ENCODE data around the gene CMSS1.

DNA sequence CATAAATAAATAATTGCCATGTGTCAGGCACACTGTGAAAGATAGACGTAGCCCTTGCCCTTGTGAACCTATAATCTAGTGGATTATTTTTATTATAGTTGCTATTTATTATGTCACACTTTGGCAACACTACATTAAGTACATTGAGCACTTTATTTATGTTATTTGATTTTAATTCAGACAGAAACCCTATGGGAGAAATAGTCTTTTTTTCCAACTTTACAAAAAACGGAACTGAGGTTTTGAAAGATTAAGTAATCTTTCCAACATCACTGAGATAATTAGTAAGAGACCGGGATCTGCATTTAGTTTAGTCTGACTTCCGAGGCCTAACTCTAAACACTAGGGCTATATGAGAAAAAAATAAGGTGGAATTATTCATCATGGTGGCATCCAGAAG lies 299.4 kb downstream of the CMSS1 start:
- TF ChIP-seq, protein P1, sequence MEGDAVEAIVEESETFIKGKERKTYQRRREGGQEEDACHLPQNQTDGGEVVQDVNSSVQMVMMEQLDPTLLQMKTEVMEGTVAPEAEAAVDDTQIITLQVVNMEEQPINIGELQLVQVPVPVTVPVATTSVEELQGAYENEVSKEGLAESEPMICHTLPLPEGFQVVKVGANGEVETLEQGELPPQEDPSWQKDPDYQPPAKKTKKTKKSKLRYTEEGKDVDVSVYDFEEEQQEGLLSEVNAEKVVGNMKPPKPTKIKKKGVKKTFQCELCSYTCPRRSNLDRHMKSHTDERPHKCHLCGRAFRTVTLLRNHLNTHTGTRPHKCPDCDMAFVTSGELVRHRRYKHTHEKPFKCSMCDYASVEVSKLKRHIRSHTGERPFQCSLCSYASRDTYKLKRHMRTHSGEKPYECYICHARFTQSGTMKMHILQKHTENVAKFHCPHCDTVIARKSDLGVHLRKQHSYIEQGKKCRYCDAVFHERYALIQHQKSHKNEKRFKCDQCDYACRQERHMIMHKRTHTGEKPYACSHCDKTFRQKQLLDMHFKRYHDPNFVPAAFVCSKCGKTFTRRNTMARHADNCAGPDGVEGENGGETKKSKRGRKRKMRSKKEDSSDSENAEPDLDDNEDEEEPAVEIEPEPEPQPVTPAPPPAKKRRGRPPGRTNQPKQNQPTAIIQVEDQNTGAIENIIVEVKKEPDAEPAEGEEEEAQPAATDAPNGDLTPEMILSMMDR (conservative IDR thresholded peaks at IDR 0.05; ENCODE audit: low read length): no peak
- no peak for TF ChIP-seq EZH2phosphoT487 (IDR thresholded peaks at IDR 0.05; ENCODE audit: borderline replicate concordance)

Measured in Loucy (cell line).